Measurements from ENCODE around the gene STIP1. TPM values are rescaled to one million over a fixed set of nuclear protein-coding genes. Genes with fewer than 3 reads are reported as not detected.
A peak's percentile ranks its signal among the peaks of the same experiment; 100 is the strongest.

STIP1 gene
- total and polyA plus RNA-seq, 9 of the 15 experiments (the other 6 are each of a cell fraction or from before 2014, with no cell fraction given), result 58.1 to 465 (median 346) TPM

- no peak for TF ChIP-seq ZBTB2 (IDR thresholded peaks at IDR 0.05)
- no peak for TF ChIP-seq FOS (IDR thresholded peaks at IDR 0.05; ENCODE audit: extremely low read depth, insufficient read length)
- no peak for TF ChIP-seq SIN3B (IDR thresholded peaks at IDR 0.05; ENCODE audit: low read depth)
- TF ChIP-seq NEUROD1 (IDR thresholded peaks at IDR 0.05; ENCODE audit: borderline replicate concordance, low read depth, low read length, partially characterized antibody), result peak; percentile 23
- no peak for TF ChIP-seq RFX1 (IDR thresholded peaks at IDR 0.05)
- TF ChIP-seq ATF1 (CRISPR knock-in tag; IDR thresholded peaks at IDR 0.05), result no peak
- TF ChIP-seq ATF1 (tag; IDR thresholded peaks at IDR 0.05), result no peak
- no peak for TF ChIP-seq ARID3B (CRISPR knock-in tag; IDR thresholded peaks at IDR 0.05; ENCODE audit: borderline replicate concordance)
- no peak for TF ChIP-seq USF2 (CRISPR knock-in tag; IDR thresholded peaks at IDR 0.05)
- TF ChIP-seq BDP1 (IDR thresholded peaks at IDR 0.05; ENCODE audit: insufficient read depth, insufficient read length), result no peak
- TF ChIP-seq MITF (IDR thresholded peaks at IDR 0.05), result no peak
- no peak for TF ChIP-seq RUNX1 (IDR thresholded peaks at IDR 0.05; ENCODE audit: low read depth)
- TF ChIP-seq CEBPG (CRISPR knock-in tag; IDR thresholded peaks at IDR 0.05), result no peak
- TF ChIP-seq CEBPG (tag; conservative IDR thresholded peaks at IDR 0.05 in 1 of 2, IDR thresholded peaks at IDR 0.05 in 1 of 2), result no peak
- TF ChIP-seq PYGO2 (tag; IDR thresholded peaks at IDR 0.05), result no peak
- TF ChIP-seq STAG1 (CRISPR knock-in tag; IDR thresholded peaks at IDR 0.05; ENCODE audit: borderline replicate concordance), result peak; percentile 88; the same call in 1 of the 2 replicates
- TF ChIP-seq ZNF57 (CRISPR knock-in tag; IDR thresholded peaks at IDR 0.05), result no peak
- no peak for TF ChIP-seq NBN (IDR thresholded peaks at IDR 0.05; ENCODE audit: low read depth)
- no peak for TF ChIP-seq THRA (IDR thresholded peaks at IDR 0.05)
- no peak for TF ChIP-seq ZFP36 (IDR thresholded peaks at IDR 0.05; ENCODE audit: low read depth, low read length, partially characterized antibody)
- TF ChIP-seq ZNF134 (CRISPR knock-in tag; conservative IDR thresholded peaks at IDR 0.05), result no peak
- no peak for TF ChIP-seq ZNF511 (CRISPR knock-in tag; IDR thresholded peaks at IDR 0.05)
- TF ChIP-seq DIDO1 (tag; IDR thresholded peaks at IDR 0.05; ENCODE audit: low read depth), result no peak
These were observed 37.6 kb upstream of the STIP1 start (continued) for GRCh38 chr11:64148226-64148916.
